ENCODE results near the gene COMMD2. TPM values are rescaled to one million over a fixed set of nuclear protein-coding genes. Genes with fewer than 3 reads are reported as not detected.

The COMMD2 gene
- total RNA-seq, 2 donors from 2014 or later = 65.3 to 77.0 TPM

DNA sequence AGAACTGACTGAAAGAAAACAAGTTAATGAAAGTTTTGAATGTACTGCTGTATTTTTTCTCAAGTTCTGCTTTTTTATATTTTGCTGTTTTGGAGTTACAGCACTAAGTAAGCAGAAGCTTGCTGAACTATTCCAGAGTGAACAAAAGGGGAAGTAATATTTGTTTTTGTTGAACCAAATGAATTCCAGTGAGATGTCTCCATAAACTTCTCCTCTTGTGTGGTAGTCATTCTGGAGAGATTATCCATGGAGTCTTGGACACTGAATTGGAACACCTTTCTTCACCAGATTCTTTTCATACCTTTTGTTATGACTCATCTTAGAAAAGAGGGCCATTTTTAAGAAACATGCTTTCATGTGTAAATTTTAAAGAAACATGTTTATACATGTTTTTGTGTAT, 31.3 kb upstream of the COMMD2 start:
- no peaks in the 10 kb centered on the region for H3K36me3 ChIP-seq (ENCODE audit: control insufficient read depth, insufficient read depth, low read length)
- Mint-ChIP-seq H3K36me3 (ENCODE audit: low read depth) (no peaks in the 10 kb centered on the region), H3K9me3 (no peaks in the 10 kb centered on the region), H3K27ac (no peak overlapping the region), H3K4me3 (no peak overlapping the region), H3K4me1 (no peaks in the 10 kb centered on the region), H3K27me3 (ENCODE audit: insufficient read depth) (no peaks in the 10 kb centered on the region)
- H3K27ac ChIP-seq (ENCODE audit: low read depth, low read length) = no peak overlapping the region
- H3K9ac ChIP-seq (ENCODE audit: extremely low read depth, low read length, poor library complexity, severe bottlenecking) = no peak overlapping the region
- H3K4me1 ChIP-seq (ENCODE audit: control insufficient read depth, insufficient read depth, low read length) = no peaks in the 10 kb centered on the region
- H3K4me3 ChIP-seq (ENCODE audit: low read length) = no peak overlapping the region
- no peaks in the 10 kb centered on the region for H3K27me3 ChIP-seq (ENCODE audit: control insufficient read depth, insufficient read depth, low read length, poor library complexity, severe bottlenecking)
- TF ChIP-seq, protein P1, sequence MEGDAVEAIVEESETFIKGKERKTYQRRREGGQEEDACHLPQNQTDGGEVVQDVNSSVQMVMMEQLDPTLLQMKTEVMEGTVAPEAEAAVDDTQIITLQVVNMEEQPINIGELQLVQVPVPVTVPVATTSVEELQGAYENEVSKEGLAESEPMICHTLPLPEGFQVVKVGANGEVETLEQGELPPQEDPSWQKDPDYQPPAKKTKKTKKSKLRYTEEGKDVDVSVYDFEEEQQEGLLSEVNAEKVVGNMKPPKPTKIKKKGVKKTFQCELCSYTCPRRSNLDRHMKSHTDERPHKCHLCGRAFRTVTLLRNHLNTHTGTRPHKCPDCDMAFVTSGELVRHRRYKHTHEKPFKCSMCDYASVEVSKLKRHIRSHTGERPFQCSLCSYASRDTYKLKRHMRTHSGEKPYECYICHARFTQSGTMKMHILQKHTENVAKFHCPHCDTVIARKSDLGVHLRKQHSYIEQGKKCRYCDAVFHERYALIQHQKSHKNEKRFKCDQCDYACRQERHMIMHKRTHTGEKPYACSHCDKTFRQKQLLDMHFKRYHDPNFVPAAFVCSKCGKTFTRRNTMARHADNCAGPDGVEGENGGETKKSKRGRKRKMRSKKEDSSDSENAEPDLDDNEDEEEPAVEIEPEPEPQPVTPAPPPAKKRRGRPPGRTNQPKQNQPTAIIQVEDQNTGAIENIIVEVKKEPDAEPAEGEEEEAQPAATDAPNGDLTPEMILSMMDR (conservative IDR thresholded peaks at IDR 0.05) = no peak
- no peak for DNase-seq
- H3K9me3 ChIP-seq (ENCODE audit: control insufficient read depth, low read length) = no peaks in the 10 kb centered on the region

DNA sequence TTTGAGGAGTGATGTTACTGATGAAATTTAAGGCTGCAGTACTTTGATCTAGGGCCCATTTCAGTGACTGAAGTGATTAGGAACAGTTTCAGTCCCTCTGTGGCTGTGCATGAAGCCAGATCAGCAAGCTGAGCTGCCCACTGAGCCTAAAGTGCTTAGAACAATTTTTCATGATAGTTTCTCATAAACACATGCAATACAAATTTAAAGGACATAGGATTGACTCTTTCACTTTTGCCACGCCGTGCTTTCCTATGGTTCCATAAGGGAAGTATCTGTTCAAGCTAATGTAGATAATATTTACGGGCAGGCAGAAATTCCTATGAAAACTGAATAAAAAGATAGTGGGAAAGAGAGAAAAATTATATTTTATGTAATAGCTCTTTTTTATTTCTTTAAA, 29.5 kb upstream of the COMMD2 start:
- H3K4me3 ChIP-seq (ENCODE audit: low read length) = no peak overlapping the region
- 85 to 100% methylated on average over 2 to 3 of the region's 3 CpGs for WGBS, 2 experiments (ENCODE audit: insufficient coverage in 1 of 2, insufficient read length in 1 of 2)
- no peaks in the 10 kb centered on the region for H3K4me1 ChIP-seq (ENCODE audit: control insufficient read depth, insufficient read depth, low read length)
- H3K4me3 Mint-ChIP-seq = no peak overlapping the region
- no peaks in the 10 kb centered on the region for H3K9me3 ChIP-seq (ENCODE audit: control insufficient read depth, low read length)
- H3K9ac ChIP-seq (ENCODE audit: extremely low read depth, low read length, poor library complexity, severe bottlenecking) = no peak overlapping the region
- H3K9me3 Mint-ChIP-seq = no peaks in the 10 kb centered on the region
- no peaks in the 10 kb centered on the region for H3K27me3 Mint-ChIP-seq (ENCODE audit: insufficient read depth)
- no peaks in the 10 kb centered on the region for H3K27me3 ChIP-seq (ENCODE audit: control insufficient read depth, insufficient read depth, low read length, poor library complexity, severe bottlenecking)
- H3K27ac Mint-ChIP-seq = no peak overlapping the region
- H3K4me1 Mint-ChIP-seq = peaks cover 2% of the 10 kb centered on the region
- DNase-seq = no peak
- TF ChIP-seq, protein P1 (conservative IDR thresholded peaks at IDR 0.05) = no peak
- no peaks in the 10 kb centered on the region for H3K36me3 Mint-ChIP-seq (ENCODE audit: low read depth)
- H3K27ac ChIP-seq (ENCODE audit: low read depth, low read length) = no peak overlapping the region
- H3K36me3 ChIP-seq (ENCODE audit: control insufficient read depth, insufficient read depth, low read length) = no peaks in the 10 kb centered on the region

DNA sequence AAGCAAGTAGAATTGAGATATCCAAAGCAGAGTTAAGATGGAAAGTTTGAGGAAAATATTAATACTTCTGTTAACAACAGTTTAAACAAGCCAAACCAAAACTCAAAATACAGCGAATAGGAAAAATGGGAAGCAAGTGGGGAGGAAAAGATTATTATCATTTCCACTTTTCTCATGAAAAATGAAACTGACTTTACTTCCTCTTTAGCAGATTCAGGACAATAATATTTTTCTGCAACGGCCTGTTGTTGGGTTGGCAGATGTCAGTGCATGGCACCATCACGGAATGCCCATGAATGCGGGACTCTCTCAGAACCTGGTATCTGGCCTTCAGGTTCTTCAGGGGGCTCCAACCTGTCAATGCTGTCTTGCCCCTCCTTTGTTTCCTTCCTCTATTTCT, 28.9 kb upstream of the COMMD2 start:
- WGBS, 2 experiments (ENCODE audit: insufficient coverage in 1 of 2, insufficient read length in 1 of 2) = 92 to 96% methylated on average over 3 to 4 of the region's 4 CpGs
- Mint-ChIP-seq H3K27me3 (ENCODE audit: insufficient read depth) (no peaks in the 10 kb centered on the region), H3K36me3 (ENCODE audit: low read depth) (no peaks in the 10 kb centered on the region)

More for the DNA sequence above, 28.9 kb upstream of the COMMD2 start:
- H3K9me3 Mint-ChIP-seq = no peaks in the 10 kb centered on the region
- peaks cover 2% of the 10 kb centered on the region for H3K4me1 Mint-ChIP-seq
- H3K27ac Mint-ChIP-seq = no peak overlapping the region
- H3K27me3 ChIP-seq (ENCODE audit: control insufficient read depth, insufficient read depth, low read length, poor library complexity, severe bottlenecking) = no peaks in the 10 kb centered on the region
- H3K4me3 ChIP-seq (ENCODE audit: low read length) = no peak overlapping the region
- no peak for DNase-seq
- no peak overlapping the region for H3K4me3 Mint-ChIP-seq
- H3K4me1 ChIP-seq (ENCODE audit: control insufficient read depth, insufficient read depth, low read length) = no peaks in the 10 kb centered on the region
- no peaks in the 10 kb centered on the region for H3K9me3 ChIP-seq (ENCODE audit: control insufficient read depth, low read length)
- H3K9ac ChIP-seq (ENCODE audit: extremely low read depth, low read length, poor library complexity, severe bottlenecking) = no peak overlapping the region
- no peak overlapping the region for H3K27ac ChIP-seq (ENCODE audit: low read depth, low read length)
- TF ChIP-seq, protein P1 (conservative IDR thresholded peaks at IDR 0.05) = no peak
- no peaks in the 10 kb centered on the region for H3K36me3 ChIP-seq (ENCODE audit: control insufficient read depth, insufficient read depth, low read length)

All from endodermal cell (in vitro differentiated cells).